Subcutaneous abdominal adipose tissue (tissue), 5 donors: ENCODE results near the gene C1orf21.

ENCODE experiments used
- H3K27ac ChIP-seq: one replicate; pipeline ENCODE4 v1.7.0; 2013; ENCODE audit warnings: low read depth, mild to moderate bottlenecking, inconsistent platforms, low read length, moderate library complexity
- H3K27me3 ChIP-seq, 5 donors: one replicate each; pipeline ENCODE4 v1.7.0; 2013; ENCODE audit warnings: low read length in 5 of 5, inconsistent platforms in 1 of 5; ENCODE audit not compliant: control insufficient read depth in 5 of 5, insufficient read depth in 4 of 5
- H3K36me3 ChIP-seq, 5 donors: one replicate each; pipeline ENCODE4 v1.7.0; 2013; ENCODE audit warnings: low read length in 5 of 5; ENCODE audit not compliant: control insufficient read depth in 5 of 5, insufficient read depth in 5 of 5
- H3K4me1 ChIP-seq, 5 donors: one replicate each; pipeline ENCODE4 v1.7.0; 2013; ENCODE audit warnings: low read length in 5 of 5, mild to moderate bottlenecking in 3 of 5, moderate library complexity in 1 of 5; ENCODE audit not compliant: control insufficient read depth in 5 of 5, insufficient read depth in 5 of 5
- H3K4me3 ChIP-seq, 5 donors: one replicate each; pipeline ENCODE4 v1.7.0; 2013; ENCODE audit warnings: low read length in 5 of 5, low read depth in 1 of 5
- H3K9ac ChIP-seq, 5 donors: one replicate each; pipeline ENCODE4 v1.7.0; 2013; ENCODE audit warnings: low read length in 5 of 5, mild to moderate bottlenecking in 4 of 5, moderate library complexity in 3 of 5
- H3K9me3 ChIP-seq, 5 donors: one replicate each; pipeline ENCODE4 v1.7.0; 2013; ENCODE audit warnings: low read length in 5 of 5; ENCODE audit not compliant: control insufficient read depth in 5 of 5
- donor health status: healthy.
- donor health status: healthy.
- donor health status: healthy.
- donor health status: healthy.
- donor health status: healthy.

Gene C1orf21

GRCh38 chr1:184567637-184568036, 180.8 kb downstream of the C1orf21 start:
- Histone ChIP-seq H3K9ac (no peak overlapping the region), H3K4me3 (no peak overlapping the region), H3K4me1 (peaks cover 2 to 9% (median 5%) of the 10 kb centered on the region in 5 donors), H3K36me3 (peaks cover 0 to 5% (median 0%) of the 10 kb centered on the region in 5 donors), H3K27ac (no peak overlapping the region), H3K27me3 (no peaks in the 10 kb centered on the region), H3K9me3 (no peaks in the 10 kb centered on the region)

GRCh38 chr1:184568148-184568547, 181.3 kb downstream of the C1orf21 start:
- Histone ChIP-seq H3K9ac (no peak overlapping the region), H3K36me3 (peaks cover 0 to 5% (median 0%) of the 10 kb centered on the region in 5 donors), H3K9me3 (no peaks in the 10 kb centered on the region), H3K4me1 (peaks cover 0 to 5% (median under 1%) of the 10 kb centered on the region in 5 donors), H3K4me3 (no peak overlapping the region), H3K27me3 (no peaks in the 10 kb centered on the region), H3K27ac (no peak overlapping the region)

GRCh38 chr1:184569106-184569505, 182.3 kb downstream of the C1orf21 start:
- Histone ChIP-seq H3K27me3 (no peaks in the 10 kb centered on the region), H3K9ac (no peak overlapping the region), H3K36me3 (peaks cover 0 to 5% (median 0%) of the 10 kb centered on the region in 5 donors), H3K9me3 (no peaks in the 10 kb centered on the region), H3K27ac (no peak overlapping the region), H3K4me1 (peaks cover 0 to 5% (median 0%) of the 10 kb centered on the region in 5 donors), H3K4me3 (no peak overlapping the region)

GRCh38 chr1:184574588-184574987, 187.8 kb downstream of the C1orf21 start:
- H3K27ac ChIP-seq, result no peak overlapping the region
- no peak overlapping the region for H3K9ac ChIP-seq
- H3K9me3 ChIP-seq, result no peaks in the 10 kb centered on the region
- H3K27me3 ChIP-seq, result no peaks in the 10 kb centered on the region
- H3K4me1 ChIP-seq, result peaks cover 0 to 12% (median 6%) of the 10 kb centered on the region in 5 donors
- H3K36me3 ChIP-seq, result no peaks in the 10 kb centered on the region
- no peak overlapping the region for H3K4me3 ChIP-seq

GRCh38 chr1:184576822-184577221, 190.0 kb downstream of the C1orf21 start:
- H3K9ac ChIP-seq, result no peak overlapping the region

GRCh38 chr1:184577319-184577718, 190.5 kb downstream of the C1orf21 start:
- Histone ChIP-seq H3K4me1 (peaks cover 0 to 12% (median 6%) of the 10 kb centered on the region in 5 donors), H3K36me3 (no peaks in the 10 kb centered on the region), H3K27me3 (no peaks in the 10 kb centered on the region), H3K4me3 (peak overlapping the region in 1 of 5 donors; percentile 7), H3K27ac (no peak overlapping the region), H3K9ac (no peak overlapping the region), H3K9me3 (no peaks in the 10 kb centered on the region)

More at GRCh38 chr1:184576822-184577221, 190.0 kb downstream of the C1orf21 start:
- no peaks in the 10 kb centered on the region for H3K27me3 ChIP-seq
- H3K4me3 ChIP-seq, result no peak overlapping the region
- H3K4me1 ChIP-seq, result peaks cover 0 to 12% (median 6%) of the 10 kb centered on the region in 5 donors
- no peak overlapping the region for H3K27ac ChIP-seq
- no peaks in the 10 kb centered on the region for H3K36me3 ChIP-seq
- H3K9me3 ChIP-seq, result no peaks in the 10 kb centered on the region

- Histone ChIP-seq H3K27me3 (no peaks in the 10 kb centered on the region), H3K9me3 (peaks cover 0 to 4% (median 0%) of the 10 kb centered on the region in 5 donors), H3K4me1 (peaks cover 0 to 7% (median 0%) of the 10 kb centered on the region in 5 donors), H3K4me3 (no peak overlapping the region), H3K27ac (no peak overlapping the region), H3K9ac (no peak overlapping the region), H3K36me3 (no peaks in the 10 kb centered on the region)
Measured at GRCh38 chr1:184582411-184582810, 195.6 kb downstream of the C1orf21 start.

DNA sequence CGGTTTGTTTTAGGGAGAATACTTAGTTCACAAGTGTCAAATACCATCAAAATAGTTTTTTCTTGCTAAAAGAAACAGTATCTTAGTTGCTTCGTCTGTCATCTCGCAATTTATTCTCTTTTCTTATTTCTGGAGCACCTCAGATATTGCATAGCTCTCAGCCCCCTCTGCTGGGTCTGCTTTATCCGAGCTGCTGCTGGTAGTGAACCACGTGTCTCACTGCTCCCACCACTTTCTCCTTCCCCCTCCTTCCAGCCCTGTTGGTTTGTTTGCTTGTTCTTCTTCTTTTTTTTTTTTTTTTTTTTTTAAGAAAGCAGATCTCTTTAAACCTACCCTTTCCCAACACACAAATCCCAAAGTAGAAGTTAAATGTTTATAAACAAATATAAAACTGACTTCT, 197.0 kb downstream of the C1orf21 start:
- H3K4me1 ChIP-seq, result no peaks in the 10 kb centered on the region
- no peak overlapping the region for H3K4me3 ChIP-seq
- no peak overlapping the region for H3K9ac ChIP-seq

DNA sequence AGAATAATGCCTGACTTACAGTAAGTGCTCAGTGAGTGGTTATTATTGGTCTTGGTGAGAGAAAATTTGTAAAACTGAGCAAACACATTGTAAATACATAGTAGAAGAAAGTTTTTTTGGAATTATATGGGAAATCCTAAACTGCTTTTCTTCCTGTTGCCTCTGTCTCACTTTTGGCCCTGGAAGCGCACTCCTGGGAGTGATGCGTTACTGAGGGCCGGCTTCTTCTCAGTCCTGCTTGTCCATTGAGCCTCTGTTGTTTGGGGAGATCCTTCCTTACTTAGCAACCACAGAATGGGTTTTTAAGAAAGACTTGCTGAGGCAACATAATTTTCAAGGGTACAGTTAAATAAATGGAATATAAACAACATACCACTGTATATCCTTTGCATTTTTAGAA, 201.9 kb downstream of the C1orf21 start:
- H3K27me3 ChIP-seq, result no peaks in the 10 kb centered on the region
- no peak overlapping the region for H3K9ac ChIP-seq
- H3K9me3 ChIP-seq, result peaks cover 0 to 4% (median 0%) of the 10 kb centered on the region in 5 donors
- no peak overlapping the region for H3K27ac ChIP-seq
- peaks cover 0 to 4% (median 0%) of the 10 kb centered on the region in 5 donors for H3K36me3 ChIP-seq
- H3K4me3 ChIP-seq, result no peak overlapping the region
- no peaks in the 10 kb centered on the region for H3K4me1 ChIP-seq

More for the DNA sequence above, 197.0 kb downstream of the C1orf21 start:
- Histone ChIP-seq H3K27me3 (no peaks in the 10 kb centered on the region), H3K27ac (no peak overlapping the region), H3K9me3 (peaks cover 0 to 4% (median 0%) of the 10 kb centered on the region in 5 donors), H3K36me3 (no peaks in the 10 kb centered on the region)

DNA sequence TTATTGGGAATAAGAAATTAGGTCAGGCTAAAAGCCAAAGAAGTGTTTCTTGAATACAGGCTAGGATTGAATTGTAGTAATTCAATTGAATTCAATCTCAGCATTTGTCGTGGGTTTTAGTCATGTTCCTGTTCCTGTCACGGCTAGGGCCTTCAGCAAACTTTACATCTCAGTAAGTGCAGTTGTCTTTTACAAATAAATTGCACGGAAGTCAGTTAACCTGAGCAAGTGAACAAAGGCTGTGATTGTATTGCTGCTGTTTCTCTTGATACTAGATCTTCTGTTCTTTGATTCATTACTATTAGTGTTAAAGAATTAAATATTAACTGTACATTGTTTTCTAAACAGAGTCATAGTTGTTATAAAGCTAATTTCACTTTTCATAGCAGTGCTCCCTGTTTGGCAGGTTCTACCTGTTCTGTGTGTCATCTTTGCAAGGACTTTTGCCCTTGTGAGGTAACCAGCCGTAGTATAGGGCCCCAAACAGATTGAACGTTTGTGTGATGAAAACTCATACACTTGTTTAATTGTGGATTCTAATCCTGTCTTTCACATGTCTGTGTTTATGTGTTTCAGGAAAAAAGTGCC, 203.4 kb downstream of the C1orf21 start:
- H3K9ac ChIP-seq, result no peak overlapping the region

More for the DNA sequence above, 203.4 kb downstream of the C1orf21 start:
- peaks cover 0 to 4% (median 0%) of the 10 kb centered on the region in 5 donors for H3K9me3 ChIP-seq
- no peaks in the 10 kb centered on the region for H3K27me3 ChIP-seq
- H3K4me1 ChIP-seq, result no peaks in the 10 kb centered on the region
- peaks cover 0 to 4% (median 0%) of the 10 kb centered on the region in 5 donors for H3K36me3 ChIP-seq
- no peak overlapping the region for H3K4me3 ChIP-seq
- no peak overlapping the region for H3K27ac ChIP-seq
